ENCODE data around the gene ABCA4.
"Not testable (repeated sequence)": the region's sequence is repeated elsewhere in the genome, so short reads cannot be mapped to it uniquely, and the experiment has no call there.

ABCA4 gene

GRCh38 chr1:94120991-94121390 lies at the start of gene ABCA4:
ABCA4 (minus strand) TSS chr1:94121148; CDS start chr1:94121045, 103 bp downstream.
- no peak for FAIRE-seq

- FAIRE-seq: no peak
Observed at GRCh38 chr1:94169126-94169525, 48.2 kb upstream of the ABCA4 start.

- FAIRE-seq: no peak
Observed at GRCh38 chr1:94165843-94166242, 44.9 kb upstream of the ABCA4 start.

- FAIRE-seq: not testable (repeated sequence)
Observed at GRCh38 chr1:94164885-94165284, 43.9 kb upstream of the ABCA4 start.

GRCh38 chr1:94164121-94164520 lies 43.2 kb upstream of the ABCA4 start:
- not testable (repeated sequence) for FAIRE-seq

- not testable (repeated sequence) for FAIRE-seq
Observed at GRCh38 chr1:94163249-94163648, 42.3 kb upstream of the ABCA4 start.

GRCh38 chr1:94160811-94161210 lies 39.9 kb upstream of the ABCA4 start:
- FAIRE-seq: no peak

GRCh38 chr1:94156096-94156625 lies 35.2 kb upstream of the ABCA4 start:
- no peak for FAIRE-seq

- FAIRE-seq: no peak
Observed at GRCh38 chr1:94154989-94155388, 34.0 kb upstream of the ABCA4 start.

GRCh38 chr1:94153133-94153532 lies 32.2 kb upstream of the ABCA4 start:
- FAIRE-seq: no peak

GRCh38 chr1:94149166-94149565 lies 28.2 kb upstream of the ABCA4 start:
- FAIRE-seq: not testable (repeated sequence)

GRCh38 chr1:94146273-94146672 lies 25.3 kb upstream of the ABCA4 start:
- no peak for FAIRE-seq

GRCh38 chr1:94144836-94145235 lies 23.9 kb upstream of the ABCA4 start:
- no peak for FAIRE-seq

GRCh38 chr1:94143809-94144176 lies 22.8 kb upstream of the ABCA4 start:
- no peak for FAIRE-seq

GRCh38 chr1:94143173-94143808 lies 22.3 kb upstream of the ABCA4 start:
- FAIRE-seq: no peak

- FAIRE-seq: no peak
Observed at GRCh38 chr1:94142583-94142982, 21.6 kb upstream of the ABCA4 start.

- FAIRE-seq: no peak
Observed at GRCh38 chr1:94142022-94142421, 21.1 kb upstream of the ABCA4 start.

- no peak for FAIRE-seq
Observed at GRCh38 chr1:94132111-94132510, 11.2 kb upstream of the ABCA4 start.

- no peak for FAIRE-seq
Observed at GRCh38 chr1:94130851-94131595, 10.1 kb upstream of the ABCA4 start.

GRCh38 chr1:94126651-94127050 lies 5.7 kb upstream of the ABCA4 start:
- no peak for FAIRE-seq

- FAIRE-seq: no peak
Observed at GRCh38 chr1:94125551-94126514, 4.9 kb upstream of the ABCA4 start.

- FAIRE-seq: no peak
Observed at GRCh38 chr1:94124538-94124937, 3.6 kb upstream of the ABCA4 start.
